ENCODE measurements around the gene KCNA1. TPM values are rescaled to one million over a fixed set of nuclear protein-coding genes. Genes with fewer than 3 reads are reported as not detected.

Gene KCNA1
- total RNA-seq, 1 donor from 2014 or later: 1.4 TPM

DNA sequence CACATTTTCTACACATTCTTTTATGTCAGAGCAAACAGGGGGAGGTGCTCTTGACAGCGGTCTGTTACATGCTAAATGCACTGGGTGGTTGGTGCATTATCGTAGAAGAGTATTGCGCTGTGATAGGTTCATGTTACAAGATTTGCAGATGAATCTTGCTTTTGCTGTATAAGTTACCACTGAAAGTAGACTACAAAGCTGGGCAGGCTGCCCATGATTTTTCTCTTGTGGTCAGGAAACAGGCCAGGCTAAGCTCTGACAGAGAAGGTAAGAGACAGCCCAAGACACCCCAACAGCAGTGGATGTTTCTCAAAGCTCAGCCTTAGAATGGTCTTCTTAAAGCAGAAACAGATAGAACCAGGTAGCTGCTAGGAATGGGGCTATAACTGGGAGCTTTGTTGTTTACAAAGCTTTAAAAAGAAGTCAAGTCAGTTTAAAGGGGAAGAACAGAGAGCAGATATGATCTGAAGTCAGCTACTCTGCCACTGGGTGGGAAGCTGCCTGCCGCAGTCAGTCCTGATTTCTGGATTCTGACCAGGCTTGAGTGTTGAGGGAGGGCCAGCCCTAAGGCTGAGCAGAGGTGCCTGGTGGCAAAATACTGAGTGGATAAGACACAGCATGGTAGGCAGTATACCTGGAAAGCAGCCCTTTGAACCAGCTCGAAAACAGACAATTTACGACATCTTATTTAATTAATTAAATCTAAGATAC is 9.4 kb downstream of the KCNA1 start:
- H3K4me3 ChIP-seq: no peak overlapping the region
- Mint-ChIP-seq H3K36me3 (no peaks in the 10 kb centered on the region), H3K27me3 (ENCODE audit: insufficient read depth, low read depth) (peaks cover 6% of the 10 kb centered on the region), H3K4me1 (peaks cover 39% of the 10 kb centered on the region), H3K9me3 (peaks cover 2% of the 10 kb centered on the region), H3K27ac (no peak overlapping the region), H3K4me3 (no peak overlapping the region)
- no peaks in the 10 kb centered on the region for H3K36me3 ChIP-seq
- no peak overlapping the region for H3K9ac ChIP-seq
- no peaks in the 10 kb centered on the region for H3F3A ChIP-seq (ENCODE audit: low read depth)
- no peak for DNase-seq (ENCODE audit: low spot score)
- H3K4me1 ChIP-seq: peaks cover 19% of the 10 kb centered on the region
- no peaks in the 10 kb centered on the region for H4K20me1 ChIP-seq (ENCODE audit: low read depth)
- peaks cover 11% of the 10 kb centered on the region for H3K27me3 ChIP-seq
- TF ChIP-seq EZH2phosphoT487 (IDR thresholded peaks at IDR 0.05): no peak
- TF ChIP-seq, protein P1, sequence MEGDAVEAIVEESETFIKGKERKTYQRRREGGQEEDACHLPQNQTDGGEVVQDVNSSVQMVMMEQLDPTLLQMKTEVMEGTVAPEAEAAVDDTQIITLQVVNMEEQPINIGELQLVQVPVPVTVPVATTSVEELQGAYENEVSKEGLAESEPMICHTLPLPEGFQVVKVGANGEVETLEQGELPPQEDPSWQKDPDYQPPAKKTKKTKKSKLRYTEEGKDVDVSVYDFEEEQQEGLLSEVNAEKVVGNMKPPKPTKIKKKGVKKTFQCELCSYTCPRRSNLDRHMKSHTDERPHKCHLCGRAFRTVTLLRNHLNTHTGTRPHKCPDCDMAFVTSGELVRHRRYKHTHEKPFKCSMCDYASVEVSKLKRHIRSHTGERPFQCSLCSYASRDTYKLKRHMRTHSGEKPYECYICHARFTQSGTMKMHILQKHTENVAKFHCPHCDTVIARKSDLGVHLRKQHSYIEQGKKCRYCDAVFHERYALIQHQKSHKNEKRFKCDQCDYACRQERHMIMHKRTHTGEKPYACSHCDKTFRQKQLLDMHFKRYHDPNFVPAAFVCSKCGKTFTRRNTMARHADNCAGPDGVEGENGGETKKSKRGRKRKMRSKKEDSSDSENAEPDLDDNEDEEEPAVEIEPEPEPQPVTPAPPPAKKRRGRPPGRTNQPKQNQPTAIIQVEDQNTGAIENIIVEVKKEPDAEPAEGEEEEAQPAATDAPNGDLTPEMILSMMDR (IDR thresholded peaks at IDR 0.05): no peak
- no peak overlapping the region for H3K4me2 ChIP-seq
- no peaks in the 10 kb centered on the region for H3K9me3 ChIP-seq (ENCODE audit: low read depth)
- no peaks in the 10 kb centered on the region for H3K79me2 ChIP-seq (ENCODE audit: low read depth)
- no peak overlapping the region for H3K27ac ChIP-seq
- H2AFZ ChIP-seq (replicated peaks): no peak overlapping the region

DNA sequence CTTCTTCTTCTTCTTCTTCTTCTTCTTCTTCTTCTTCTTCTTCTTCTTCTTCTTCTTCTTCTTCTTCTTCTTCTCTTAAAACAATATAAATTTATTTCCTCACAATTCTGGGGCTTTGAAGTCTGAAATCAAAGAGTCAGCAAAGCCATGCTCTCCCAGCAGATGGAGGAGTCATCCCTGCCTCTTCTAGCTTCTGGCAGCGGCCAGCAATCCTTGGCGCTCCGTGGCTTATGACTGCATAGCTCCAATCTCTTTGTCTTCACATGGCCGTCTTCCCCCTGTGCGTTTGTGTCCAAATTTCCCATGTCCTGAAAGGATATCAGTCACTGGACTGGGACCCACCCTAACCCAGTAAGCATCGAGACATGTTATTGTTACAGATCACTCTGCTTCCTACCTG is 22.9 kb downstream of the KCNA1 start:
- Histone ChIP-seq H3K9ac (no peak overlapping the region), H3K4me2 (no peak overlapping the region), H3K36me3 (no peaks in the 10 kb centered on the region), H3K4me1 (peaks cover 6% of the 10 kb centered on the region), H4K20me1 (ENCODE audit: low read depth) (no peaks in the 10 kb centered on the region), H3K79me2 (ENCODE audit: low read depth) (no peaks in the 10 kb centered on the region), H3K4me3 (no peak overlapping the region), H3K9me3 (ENCODE audit: low read depth) (no peaks in the 10 kb centered on the region), H2AFZ (replicated peaks) (no peak overlapping the region), H3F3A (ENCODE audit: low read depth) (no peaks in the 10 kb centered on the region), H3K27ac (no peak overlapping the region), H3K27me3 (peaks cover 23% of the 10 kb centered on the region)
- TF ChIP-seq EZH2phosphoT487 (IDR thresholded peaks at IDR 0.05): no peak
- TF ChIP-seq, protein P1 (IDR thresholded peaks at IDR 0.05): no peak
- Mint-ChIP-seq H3K27me3 (ENCODE audit: insufficient read depth, low read depth) (peaks cover 5% of the 10 kb centered on the region), H3K4me3 (no peak overlapping the region), H3K36me3 (no peaks in the 10 kb centered on the region), H3K27ac (no peak overlapping the region), H3K4me1 (peaks cover 3% of the 10 kb centered on the region), H3K9me3 (no peaks in the 10 kb centered on the region)
- DNase-seq (ENCODE audit: low spot score): no peak

DNA sequence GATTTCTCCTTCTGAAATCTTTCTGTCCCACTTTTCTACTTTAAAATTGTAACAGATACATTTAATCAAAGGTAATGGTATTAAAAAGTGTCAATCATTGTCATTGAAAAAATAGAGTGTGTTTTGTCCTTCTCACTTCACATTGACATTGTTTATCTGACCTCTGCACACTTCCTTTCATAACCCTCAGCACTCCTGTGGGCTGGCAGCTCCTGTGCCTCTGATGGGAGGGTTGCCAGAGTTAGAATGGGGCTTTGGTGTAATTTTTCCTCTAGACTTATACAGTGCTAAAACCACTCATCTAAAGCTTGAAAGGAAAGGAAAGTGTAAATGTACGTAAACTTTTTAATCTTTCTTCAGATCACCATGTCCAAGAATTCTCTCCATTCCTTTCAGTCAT is 23.7 kb downstream of the KCNA1 start:
- H3K4me1 ChIP-seq: peaks cover 6% of the 10 kb centered on the region
- H3K36me3 ChIP-seq: no peaks in the 10 kb centered on the region
- H4K20me1 ChIP-seq (ENCODE audit: low read depth): no peaks in the 10 kb centered on the region
- H3F3A ChIP-seq (ENCODE audit: low read depth): no peaks in the 10 kb centered on the region
- Mint-ChIP-seq H3K4me3 (no peak overlapping the region), H3K36me3 (no peaks in the 10 kb centered on the region), H3K27ac (no peak overlapping the region), H3K4me1 (peaks cover 3% of the 10 kb centered on the region), H3K9me3 (no peaks in the 10 kb centered on the region), H3K27me3 (ENCODE audit: insufficient read depth, low read depth) (peaks cover 7% of the 10 kb centered on the region)
- no peak for TF ChIP-seq EZH2phosphoT487 (IDR thresholded peaks at IDR 0.05)
- TF ChIP-seq, protein P1 (IDR thresholded peaks at IDR 0.05): no peak
- DNase-seq (ENCODE audit: low spot score): no peak
- no peak overlapping the region for H3K27ac ChIP-seq
- no peaks in the 10 kb centered on the region for H3K9me3 ChIP-seq (ENCODE audit: low read depth)
- no peak overlapping the region for H3K4me3 ChIP-seq
- H3K4me2 ChIP-seq: no peak overlapping the region
- H3K27me3 ChIP-seq: peaks cover 23% of the 10 kb centered on the region
- H2AFZ ChIP-seq (replicated peaks): no peak overlapping the region
- no peak overlapping the region for H3K9ac ChIP-seq
- H3K79me2 ChIP-seq (ENCODE audit: low read depth): no peaks in the 10 kb centered on the region
